Coronary artery (tissue), 2 donors: ENCODE results near the gene TDRD1.

Experiments
- DNase-seq: peaks from one replicate; pipeline ENCODE4 v3.0.0-alpha.2; 2017; ENCODE audit warnings: low spot score
- H3K27ac ChIP-seq, 2 donors: fragments of 200-600 bp; sonication (generic); one replicate each; pipeline ENCODE4 v1.5.1; 2016 to 2019
- H3K4me3 ChIP-seq: fragments of 200-600 bp; sonication (generic); 2 replicates; pipeline ENCODE4 v1.5.1; 2016; ENCODE audit warnings: mild to moderate bottlenecking, moderate library complexity
- CTCF ChIP-seq: fragments of 200-600 bp; sonication (generic); IDR thresholded peaks from one replicate; pipeline ENCODE4 v1.5.1; 2019; ENCODE audit warnings: antibody characterized with exemption

The TDRD1 gene

GRCh38 chr10:114243661-114244060, 64.5 kb downstream of the TDRD1 start:
- no peak for TF ChIP-seq CTCF
- no peak for DNase-seq
- Histone ChIP-seq H3K4me3 (no peak overlapping the region), H3K27ac (no peak overlapping the region)

DNA sequence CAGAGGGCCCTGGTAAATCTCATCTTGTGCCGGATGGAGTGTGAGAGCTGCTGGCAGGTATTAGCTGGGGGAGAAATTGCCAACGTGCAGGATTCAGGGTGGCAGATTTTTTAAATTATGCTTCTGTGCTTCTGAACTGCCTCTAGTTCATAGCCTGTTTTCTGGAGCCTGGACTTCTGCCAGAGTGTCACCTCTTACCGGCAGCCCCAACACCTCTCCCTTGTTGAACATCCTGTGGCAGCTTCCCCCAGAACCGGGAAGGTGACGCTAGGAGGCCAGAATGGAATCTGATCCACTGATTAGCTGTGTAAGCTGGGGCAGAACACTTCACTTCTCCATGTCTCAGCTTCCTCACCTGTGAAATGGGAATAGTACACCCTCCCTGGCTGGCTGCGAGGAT, 65.0 kb downstream of the TDRD1 start:
- no peak for DNase-seq
- Histone ChIP-seq H3K4me3 (no peak overlapping the region), H3K27ac (no peak overlapping the region)
- no peak for TF ChIP-seq CTCF

DNA sequence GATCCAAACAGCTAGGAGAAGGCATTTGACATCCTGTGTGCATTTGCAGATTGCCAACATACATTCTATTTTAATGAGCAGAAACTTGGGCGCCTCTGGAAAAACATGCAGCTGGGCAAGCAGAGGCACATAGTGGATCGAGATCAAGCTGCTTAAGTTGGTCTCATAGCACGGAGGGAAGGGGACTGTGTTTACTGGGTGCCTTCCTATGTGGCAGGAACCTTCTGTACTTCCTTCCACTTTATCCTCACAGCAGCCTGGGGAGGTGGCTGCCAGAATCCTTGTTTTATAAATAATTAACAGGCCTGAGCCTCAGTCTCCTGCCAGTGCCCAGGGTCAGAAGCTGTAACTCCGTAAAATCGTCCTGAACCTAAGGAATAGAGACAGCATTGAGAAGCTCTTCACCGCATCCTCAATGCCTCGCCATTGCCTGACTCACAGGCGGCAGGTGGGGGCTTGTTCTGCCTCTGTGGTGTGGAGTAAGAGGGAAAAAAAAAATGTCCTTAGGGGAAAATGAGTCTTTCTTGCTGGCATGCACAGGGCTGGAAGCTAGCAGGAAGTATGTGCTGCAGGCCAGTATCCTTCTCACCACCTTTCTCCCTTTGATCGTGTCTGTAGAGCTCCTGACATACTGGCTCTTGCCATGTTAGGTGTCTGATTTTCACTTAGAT, 66.1 kb downstream of the TDRD1 start:
- no peak for DNase-seq
- Histone ChIP-seq H3K4me3 (no peak overlapping the region), H3K27ac (no peak overlapping the region)
- TF ChIP-seq CTCF = no peak

- Histone ChIP-seq H3K27ac (no peak overlapping the region), H3K4me3 (no peak overlapping the region)
- DNase-seq = no peak
- TF ChIP-seq CTCF = no peak
Measured at GRCh38 chr10:114246679-114247305, 67.6 kb downstream of the TDRD1 start.

- Histone ChIP-seq H3K4me3 (no peak overlapping the region), H3K27ac (no peak overlapping the region)
- no peak for DNase-seq
- TF ChIP-seq CTCF = no peak
Measured at GRCh38 chr10:114250236-114250635, 71.1 kb downstream of the TDRD1 start.

GRCh38 chr10:114250716-114251115, 71.6 kb downstream of the TDRD1 start:
- Histone ChIP-seq H3K4me3 (no peak overlapping the region), H3K27ac (no peak overlapping the region)
- no peak for TF ChIP-seq CTCF
- DNase-seq = no peak

GRCh38 chr10:114252092-114252491, 72.9 kb downstream of the TDRD1 start:
- no peak for DNase-seq
- no peak overlapping the region for H3K27ac ChIP-seq
- no peak overlapping the region for H3K4me3 ChIP-seq
- TF ChIP-seq CTCF = no peak
